ENCODE results near the gene ADCY2. TPM values are rescaled to one million over a fixed set of nuclear protein-coding genes. Genes with fewer than 3 reads are reported as not detected.
A peak's percentile ranks its signal among the peaks of the same experiment; 100 is the strongest.

ADCY2 gene
- polyA plus RNA-seq, 1 of the 3 experiments (the other 2 are of a cell fraction), result not detected

GRCh38 chr5:7816535-7816901, 420.6 kb downstream of the ADCY2 start:
- no peak for DNase-seq
- Histone ChIP-seq H3K4me1 (ENCODE audit: control insufficient read depth in 1 of 2, insufficient read depth in 2 of 2, low read depth in 1 of 2, low read length in 1 of 2) (no peaks in the 10 kb centered on the region; a peak in 1 of 4 replicates), H3K27ac (ENCODE audit: low read depth in 2 of 2, low read length in 1 of 2) (no peak overlapping the region), H3K79me2 (ENCODE audit: insufficient read depth) (no peaks in the 10 kb centered on the region), H3K9me3 (no peaks in the 10 kb centered on the region), H4K20me1 (ENCODE audit: insufficient read depth) (no peaks in the 10 kb centered on the region), H3K9me2 (no peaks in the 10 kb centered on the region), H3K27me3 (ENCODE audit: insufficient read depth) (peaks cover 58% of the 10 kb centered on the region; the same call in 1 of the 2 replicates), H2AFZ (ENCODE audit: low read depth) (no peak overlapping the region), H3K4me3 (ENCODE audit: low read depth in 2 of 2, low read length in 1 of 2) (peak overlapping the region in 1 of 2 experiments; percentile 51; a peak in 1 of 4 replicates), H3K9ac (no peak overlapping the region), H3K36me3 (replicated peaks in 1 of 2; ENCODE audit: control insufficient read depth in 1 of 2, insufficient read depth in 2 of 2, low read length in 1 of 2) (no peaks in the 10 kb centered on the region), H3F3A (replicated peaks; ENCODE audit: insufficient read depth) (no peaks in the 10 kb centered on the region), H3K4me2 (no peak overlapping the region)
- 21% methylated on average over 9 of the region's 9 CpGs for WGBS (ENCODE audit: low lambda C conversion rate)
- POLR2A ChIA-PET, result no interaction called here
- TF ChIP-seq PBX3 (IDR thresholded peaks at IDR 0.05) (no peak), FOXJ3 (CRISPR knock-in tag; IDR thresholded peaks at IDR 0.05) (no peak), NFIC (IDR thresholded peaks at IDR 0.05; ENCODE audit: borderline replicate concordance) (no peak), RAD21 (IDR thresholded peaks at IDR 0.05; ENCODE audit: low read length) (no peak), CTCF (IDR thresholded peaks at IDR 0.05) (0 out of 2 replicates have a peak, but pooled peaks have one; percentile 13), YY1 (IDR thresholded peaks at IDR 0.05; ENCODE audit: low read depth) (no peak)
- CTCF ChIA-PET, result interaction anchor here (0.6 to 5.2 kb wide), 20 partner anchors 7 to 89 kb away, joined by 3 to 39 read pairs (median 6); no protein-coding TSS in a partner anchor

- ChIA-PET POLR2A (no interaction called here), CTCF (interaction anchor here (0.8 to 1.6 kb wide), 3 partner anchors 27 to 35 kb away, joined by 3 to 4 read pairs (median 3); partner anchors contain the start of gene CFAP90)
- H3K27ac ChIP-seq (ENCODE audit: low read depth in 2 of 2, low read length in 1 of 2), result no peak overlapping the region
- H3K9me2 ChIP-seq, result no peaks in the 10 kb centered on the region
- TF ChIP-seq CTCF (IDR thresholded peaks at IDR 0.05) (no peak), FOXM1 (IDR thresholded peaks at IDR 0.05; ENCODE audit: low read depth) (no peak), ELF1 (IDR thresholded peaks at IDR 0.05) (no peak), CHD2 (IDR thresholded peaks at IDR 0.05; ENCODE audit: low read length, partially characterized antibody) (no peak), MXI1 (IDR thresholded peaks at IDR 0.05; ENCODE audit: low read depth, low read length) (no peak), IRF3 (IDR thresholded peaks at IDR 0.05; ENCODE audit: low read depth, low read length) (no peak), USF2 (IDR thresholded peaks at IDR 0.05; ENCODE audit: borderline replicate concordance, low read depth, low read length) (no peak), REST (IDR thresholded peaks at IDR 0.05; ENCODE audit: low read depth, low read length) (no peak), POLR2AphosphoS5 (IDR thresholded peaks at IDR 0.05; ENCODE audit: low read depth, low read length) (no peak), RAD21 (IDR thresholded peaks at IDR 0.05; ENCODE audit: low read length) (no peak), MEF2A (IDR thresholded peaks at IDR 0.05; ENCODE audit: borderline replicate concordance, low read depth) (no peak), EZH2phosphoT487 (IDR thresholded peaks at IDR 0.05; ENCODE audit: borderline replicate concordance, low read depth) (no peak)
- WGBS (ENCODE audit: low lambda C conversion rate), result 0% methylated on average over 3 of the region's 3 CpGs
- no peak overlapping the region for H3K4me3 ChIP-seq (ENCODE audit: low read depth in 2 of 2, low read length in 1 of 2)
- H3K79me2 ChIP-seq (ENCODE audit: insufficient read depth), result no peaks in the 10 kb centered on the region
- H2AFZ ChIP-seq (ENCODE audit: low read depth), result no peak overlapping the region
- H3K9me3 ChIP-seq, result no peaks in the 10 kb centered on the region
- no peak for DNase-seq
- no peak overlapping the region for H3K9ac ChIP-seq
- no peaks in the 10 kb centered on the region for H3K36me3 ChIP-seq (replicated peaks in 1 of 2; ENCODE audit: control insufficient read depth in 1 of 2, insufficient read depth in 2 of 2, low read length in 1 of 2)
- peaks cover 0 to 2% of the 10 kb centered on the region in 2 experiments; a peak in 1 of 4 replicates for H3K4me1 ChIP-seq (ENCODE audit: control insufficient read depth in 1 of 2, insufficient read depth in 2 of 2, low read depth in 1 of 2, low read length in 1 of 2)
- peaks cover 59% of the 10 kb centered on the region; the same call in 1 of the 2 replicates for H3K27me3 ChIP-seq (ENCODE audit: insufficient read depth)
- H3K4me2 ChIP-seq, result no peak overlapping the region
- H4K20me1 ChIP-seq (ENCODE audit: insufficient read depth), result no peaks in the 10 kb centered on the region
- no peaks in the 10 kb centered on the region for H3F3A ChIP-seq (replicated peaks; ENCODE audit: insufficient read depth)
Measured at GRCh38 chr5:7822449-7822848, 426.5 kb downstream of the ADCY2 start.

Data from SK-N-SH (cell line).